ENCODE results near the gene LUC7L. TPM values are rescaled to one million over a fixed set of nuclear protein-coding genes. Genes with fewer than 3 reads are reported as not detected.

LUC7L gene
- total and polyA plus RNA-seq, 2 of the 8 experiments (the other 6 are each of a cell fraction or from before 2014, with no cell fraction given), result 49.7 to 129 TPM

DNA sequence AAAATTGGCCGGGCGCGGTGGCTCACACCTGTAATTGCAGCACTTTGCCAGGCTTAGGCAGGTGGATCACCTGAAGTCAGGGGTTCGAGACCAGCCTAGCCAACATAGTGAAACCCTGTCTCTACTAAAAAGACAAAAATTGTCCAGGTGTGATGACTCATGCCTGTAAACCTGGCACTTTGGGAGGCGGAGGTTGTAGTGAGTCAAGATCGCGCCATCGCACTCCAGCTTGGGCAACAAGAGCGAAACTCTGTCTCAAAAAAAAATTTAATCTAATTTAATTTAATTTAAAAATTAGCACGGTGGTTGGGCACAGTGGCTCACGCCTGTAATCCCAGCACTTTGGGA lies 50.6 kb downstream of the LUC7L start:
- CTCF ChIA-PET (ENCODE audit: partially characterized antibody), result interaction anchor here (2.5 to 4.3 kb wide), 2 partner anchors 11 to 61 kb away, joined by 14 to 29 read pairs; no protein-coding TSS in a partner anchor

More for the DNA sequence above, 50.6 kb downstream of the LUC7L start:
- no peaks in the 10 kb centered on the region for H3K9me3 ChIP-seq (ENCODE audit: insufficient read depth in 2 of 2, low read depth in 1 of 2, low read length in 1 of 2)
- H3K79me1 ChIP-seq (ENCODE audit: low read depth, low read length), result no peaks in the 10 kb centered on the region
- POLR2A ChIA-PET (ENCODE audit: partially characterized antibody), result interaction anchor here (2.3 kb wide), 1 partner anchor 11 kb away, joined by 16 read pairs; the partner anchor contains the start of gene HBM
- H2BK15ac ChIP-seq (ENCODE audit: low read length), result no peak overlapping the region
- H2AK5ac ChIP-seq (ENCODE audit: low read depth, low read length), result no peak overlapping the region
- H3K18ac ChIP-seq (ENCODE audit: extremely low read depth, low read length), result no peak overlapping the region
- no peak overlapping the region for H3K4me3 ChIP-seq (ENCODE audit: extremely low read depth in 1 of 4, insufficient read depth in 2 of 4, low read depth in 3 of 4, low read length in 4 of 4)
- H3K4me2 ChIP-seq (ENCODE audit: insufficient read depth in 1 of 2, low read depth in 2 of 2, low read length in 2 of 2), result no peak overlapping the region
- no peak overlapping the region for H4K5ac ChIP-seq (ENCODE audit: insufficient read length, low read depth, low read length)
- no peak overlapping the region for H3K4ac ChIP-seq (replicated peaks; ENCODE audit: insufficient read length, low read depth, low read length)
- H3K79me2 ChIP-seq (ENCODE audit: control insufficient read depth in 1 of 2, insufficient read depth in 2 of 2, low read length in 2 of 2), result no peaks in the 10 kb centered on the region
- H2BK5ac ChIP-seq (ENCODE audit: low read depth, low read length), result no peak overlapping the region
- no peak overlapping the region for H3K56ac ChIP-seq (replicated peaks; ENCODE audit: insufficient read length, low read depth, low read length)
- FAIRE-seq (no peak), DNase-seq (ENCODE audit: low read depth in 1 of 2, low spot score in 2 of 2) (no peak)
- H3K23me2 ChIP-seq (ENCODE audit: low read depth, low read length), result peaks cover 9% of the 10 kb centered on the region; the same call in 1 of the 2 replicates
- no peak overlapping the region for H4K91ac ChIP-seq (replicated peaks; ENCODE audit: insufficient read length, low read length)
- no peak for TF ChIP-seq HDAC2 (IDR thresholded peaks at IDR 0.05; ENCODE audit: borderline replicate concordance in 1 of 2, low read depth in 2 of 2, low read length in 2 of 2)
- no peak for TF ChIP-seq TEAD4 (IDR thresholded peaks at IDR 0.05; ENCODE audit: low read depth, low read length)
- TF ChIP-seq, protein P1, sequence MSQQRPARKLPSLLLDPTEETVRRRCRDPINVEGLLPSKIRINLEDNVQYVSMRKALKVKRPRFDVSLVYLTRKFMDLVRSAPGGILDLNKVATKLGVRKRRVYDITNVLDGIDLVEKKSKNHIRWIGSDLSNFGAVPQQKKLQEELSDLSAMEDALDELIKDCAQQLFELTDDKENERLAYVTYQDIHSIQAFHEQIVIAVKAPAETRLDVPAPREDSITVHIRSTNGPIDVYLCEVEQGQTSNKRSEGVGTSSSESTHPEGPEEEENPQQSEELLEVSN (IDR thresholded peaks at IDR 0.05), result no peak
- TF ChIP-seq TAF7 (optimal IDR thresholded peaks at IDR 0.05; ENCODE audit: borderline replicate concordance, low read depth, low read length), result no peak
- TF ChIP-seq CEBPB (IDR thresholded peaks at IDR 0.05; ENCODE audit: low read depth, low read length), result no peak
- no peak for TF ChIP-seq EGR1 (IDR thresholded peaks at IDR 0.05; ENCODE audit: borderline replicate concordance, low read depth, low read length)
- no peak for TF ChIP-seq BRCA1 (IDR thresholded peaks at IDR 0.05; ENCODE audit: low read depth, low read length)
- TF ChIP-seq TAF1 (IDR thresholded peaks at IDR 0.05; ENCODE audit: low read depth, low read length), result no peak
- TF ChIP-seq NANOG (IDR thresholded peaks at IDR 0.05; ENCODE audit: insufficient read depth, low read depth, low read length, poor library complexity, severe bottlenecking), result no peak
- no peak overlapping the region for H3K9ac ChIP-seq (replicated peaks in 1 of 4; ENCODE audit: extremely low read depth in 1 of 4, low read depth in 3 of 4, low read length in 3 of 4)
- peaks cover 49 to 70% (median 63%) of the 10 kb centered on the region in 4 experiments for H3K27me3 ChIP-seq (replicated peaks in 1 of 4; ENCODE audit: control insufficient read depth in 3 of 4, extremely low read depth in 1 of 4, insufficient read depth in 3 of 4, low read length in 3 of 4)
- WGBS, 2 experiments (ENCODE audit: extremely low coverage in 1 of 2, insufficient coverage in 1 of 2, insufficient read length in 1 of 2, insufficient replicate concordance in 2 of 2, low coverage in 1 of 2, low lambda C conversion rate in 2 of 2, missing lambda C conversion rate in 1 of 2), result 83% methylated on average over 11 of the region's 11 CpGs; no CpG with 5 or more reads in 1 of the 2 experiments
- H4K20me1 ChIP-seq (replicated peaks in 1 of 2; ENCODE audit: control insufficient read depth in 1 of 2, insufficient read depth in 2 of 2, low read length in 2 of 2), result peaks cover 11 to 20% of the 10 kb centered on the region in 2 experiments
- no peak overlapping the region for H3K23ac ChIP-seq (ENCODE audit: insufficient read length)
- H2AFZ ChIP-seq (ENCODE audit: low read length), result no peak overlapping the region
- no peak overlapping the region for H3K14ac ChIP-seq (ENCODE audit: insufficient read length)
- H3K4me1 ChIP-seq (replicated peaks in 1 of 4; ENCODE audit: control insufficient read depth in 3 of 4, insufficient read depth in 4 of 4, low read length in 3 of 4), result peaks cover 0 to 9% (median 4%) of the 10 kb centered on the region in 4 experiments; a peak in 5 of 7 replicates
- H3K36me3 ChIP-seq (ENCODE audit: control insufficient read depth in 2 of 4, insufficient read depth in 4 of 4, low read length in 3 of 4), result no peaks in the 10 kb centered on the region
- H2BK20ac ChIP-seq (ENCODE audit: low read length), result no peak overlapping the region
- H4K8ac ChIP-seq (ENCODE audit: extremely low read depth, insufficient read depth, low read length), result no peak overlapping the region
- no peak overlapping the region for H2BK120ac ChIP-seq (replicated peaks; ENCODE audit: low read depth, low read length)
- no peak overlapping the region for H3K27ac ChIP-seq (ENCODE audit: low read depth, low read length)
- H2BK12ac ChIP-seq (ENCODE audit: low read depth, low read length), result no peak overlapping the region
